Astrocyte of the cerebellum (primary cell): ENCODE measurements around the gene SEMA6C.
A peak's percentile ranks its signal among the peaks of the same experiment; 100 is the strongest.

ENCODE experiments used
- DNase-seq: peaks from one replicate; pipeline ENCODE4 v3.0.0-alpha.2; 2011; ENCODE audit warnings: low read depth
- H3K4me3 ChIP-seq: 2 replicates; pipeline ENCODE4 v1.5.1; 2011; ENCODE audit warnings: mild to moderate bottlenecking, low read depth, low read length, moderate library complexity
- CTCF ChIP-seq: IDR thresholded peaks from 2 replicates; pipeline ENCODE4 v1.5.1; 2012; ENCODE audit warnings: low read length, low read depth, moderate library complexity, mild to moderate bottlenecking; ENCODE audit errors: missing control alignments
- in situ Hi-C: cut with HindIII; loops from 2 replicates; pipeline ENCODE4 v1.10.0; 2017; ENCODE audit warnings: low sequenced_read_pairs

Gene SEMA6C

GRCh38 chr1:151187205-151187604, 40.8 kb upstream of the SEMA6C start:
- in situ Hi-C loops: no loop called here
- no peak for DNase-seq

GRCh38 chr1:151184211-151184610, 37.8 kb upstream of the SEMA6C start:
- no peak for TF ChIP-seq CTCF

More at GRCh38 chr1:151187205-151187604, 40.8 kb upstream of the SEMA6C start:
- H3K4me3 ChIP-seq: no peak overlapping the region
- TF ChIP-seq CTCF: no peak

GRCh38 chr1:151176514-151177045, 30.1 kb upstream of the SEMA6C start:
- DNase-seq: no peak
- no peak for TF ChIP-seq CTCF
- in situ Hi-C loops: no loop called here
- no peak overlapping the region for H3K4me3 ChIP-seq

More at GRCh38 chr1:151184211-151184610, 37.8 kb upstream of the SEMA6C start:
- in situ Hi-C loops: no loop called here
- no peak for DNase-seq
- no peak overlapping the region for H3K4me3 ChIP-seq

- no peak for DNase-seq
- in situ Hi-C loops: no loop called here
- peak; percentile 76 for TF ChIP-seq CTCF
- no peak within 1 kb of the TSS for H3K4me3 ChIP-seq
Measured at GRCh38 chr1:151175863-151176262, 29.4 kb upstream of the SEMA6C start, which contains the start of gene TMOD4. TMOD4 (minus strand) TSS chr1:151175981; CDS start chr1:151174875, 1,106 bp downstream.

GRCh38 chr1:151175041-151175741, 28.8 kb upstream of the SEMA6C start:
- in situ Hi-C loops: no loop called here
- no peak for TF ChIP-seq CTCF
- H3K4me3 ChIP-seq: no peak overlapping the region
- DNase-seq: no peak

GRCh38 chr1:151171190-151171589, 24.8 kb upstream of the SEMA6C start:
- in situ Hi-C loops: no loop called here
- TF ChIP-seq CTCF: no peak
- no peak overlapping the region for H3K4me3 ChIP-seq
- no peak for DNase-seq
